Gastrocnemius medialis (tissue), 4 donors: ENCODE measurements around the gene C16orf54.

ENCODE experiments used
- POLR2A ChIP-seq, 2 donors: fragments of 450-650 bp; IDR thresholded peaks; one replicate each; pipeline ENCODE4 v1.6.1; 2017; ENCODE audit warnings: antibody characterized with exemption in 2 of 2, mild to moderate bottlenecking in 2 of 2, moderate library complexity in 2 of 2
- TF ChIP-seq, protein P1 (sequence below), 5 experiments: fragments of 450-650 bp in 3 of 5; fragments of 200-600 bp in 2 of 5; sonication (generic) in 2 of 5; IDR thresholded peaks in 4 of 5; conservative IDR thresholded peaks in 1 of 5; 1 replicate in 4 of 5; 2 replicates in 1 of 5; pipeline ENCODE4 v1.5.1; 2016 to 2019; ENCODE audit warnings: antibody characterized with exemption in 5 of 5, mild to moderate bottlenecking in 3 of 5, moderate library complexity in 3 of 5

DNA sequence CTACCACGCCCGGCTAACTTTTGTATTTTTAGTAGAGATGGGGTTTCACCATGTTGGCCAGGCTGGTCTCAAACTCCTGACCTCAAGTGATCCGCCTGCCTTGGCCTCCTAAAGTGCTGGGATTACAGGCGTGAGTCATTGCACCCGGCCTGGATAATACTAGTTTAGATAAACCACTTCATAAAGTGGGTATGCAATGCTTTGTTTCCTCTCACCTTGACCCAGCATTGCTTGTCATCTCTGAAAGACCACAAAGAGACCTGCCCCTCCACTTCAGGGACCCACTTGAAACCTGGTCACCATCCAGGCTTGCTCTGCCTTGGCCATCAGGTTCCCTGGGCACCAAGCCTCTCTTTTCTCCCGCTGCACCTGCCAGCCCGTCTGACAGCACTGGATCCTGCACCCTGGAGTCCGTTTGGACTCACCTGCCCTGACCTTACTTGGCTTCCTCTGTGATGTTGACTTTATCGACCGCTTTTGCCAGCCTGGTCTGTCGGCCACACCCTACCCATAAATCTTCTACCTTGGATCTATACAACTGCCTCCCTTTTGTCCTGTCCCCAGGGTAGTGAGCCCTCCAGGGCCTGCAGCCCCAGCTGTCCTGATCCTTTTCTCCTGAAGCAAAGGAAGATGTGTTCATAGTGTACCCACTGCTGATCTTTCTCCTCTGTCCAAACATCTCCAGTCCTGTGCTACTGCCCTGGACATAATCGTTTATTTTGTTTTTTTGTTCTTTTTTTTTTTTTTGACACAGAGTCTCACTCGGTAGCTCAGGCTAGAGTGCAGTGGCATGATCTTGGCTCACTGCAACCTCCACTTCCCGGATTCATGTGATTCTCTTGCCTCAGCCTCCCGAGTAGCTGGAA lies 19.6 kb upstream of the C16orf54 start:
- TF ChIP-seq, protein P1, sequence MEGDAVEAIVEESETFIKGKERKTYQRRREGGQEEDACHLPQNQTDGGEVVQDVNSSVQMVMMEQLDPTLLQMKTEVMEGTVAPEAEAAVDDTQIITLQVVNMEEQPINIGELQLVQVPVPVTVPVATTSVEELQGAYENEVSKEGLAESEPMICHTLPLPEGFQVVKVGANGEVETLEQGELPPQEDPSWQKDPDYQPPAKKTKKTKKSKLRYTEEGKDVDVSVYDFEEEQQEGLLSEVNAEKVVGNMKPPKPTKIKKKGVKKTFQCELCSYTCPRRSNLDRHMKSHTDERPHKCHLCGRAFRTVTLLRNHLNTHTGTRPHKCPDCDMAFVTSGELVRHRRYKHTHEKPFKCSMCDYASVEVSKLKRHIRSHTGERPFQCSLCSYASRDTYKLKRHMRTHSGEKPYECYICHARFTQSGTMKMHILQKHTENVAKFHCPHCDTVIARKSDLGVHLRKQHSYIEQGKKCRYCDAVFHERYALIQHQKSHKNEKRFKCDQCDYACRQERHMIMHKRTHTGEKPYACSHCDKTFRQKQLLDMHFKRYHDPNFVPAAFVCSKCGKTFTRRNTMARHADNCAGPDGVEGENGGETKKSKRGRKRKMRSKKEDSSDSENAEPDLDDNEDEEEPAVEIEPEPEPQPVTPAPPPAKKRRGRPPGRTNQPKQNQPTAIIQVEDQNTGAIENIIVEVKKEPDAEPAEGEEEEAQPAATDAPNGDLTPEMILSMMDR (IDR thresholded peaks at IDR 0.05 in 4 of 5, conservative IDR thresholded peaks at IDR 0.05 in 1 of 5), result no peak
- no peak for TF ChIP-seq POLR2A (IDR thresholded peaks at IDR 0.05)
